B cell (primary cell): ENCODE data around the gene PHACTR1. TPM values are rescaled to one million over a fixed set of nuclear protein-coding genes. Genes with fewer than 3 reads are reported as not detected.

Source experiments
- ATAC-seq: fragments of 200-7000 bp; cut with Tn5 transposase; one replicate; pipeline ENCODE4 v1.10.0; 2021; ENCODE audit warnings: low read depth, mild to moderate bottlenecking, moderate number of reproducible peaks, moderate library complexity
- CTCF ChIA-PET: fragments of 350-600 bp; sonication (Branson Sonifier 250); formaldehyde crosslinking; loops from one replicate; lab custom pipeline; 2021; ENCODE audit warnings: antibody characterized with exemption, inconsistent platforms; lab: Charles Lee
- POLR2A ChIA-PET: fragments of 350-600 bp; sonication (Branson Sonifier 250); formaldehyde crosslinking; loops from one replicate; lab custom pipeline; 2021; ENCODE audit warnings: antibody characterized with exemption; lab: Charles Lee
- DNase-seq: peaks from one replicate; pipeline ENCODE4 v3.0.0; 2013
- H2AFZ ChIP-seq: 2 replicates; pipeline ENCODE4 v1.6.1; 2012; ENCODE audit warnings: mild to moderate bottlenecking, low read depth, low read length; ENCODE audit not compliant: insufficient read depth, poor library complexity, severe bottlenecking
- H3K27ac ChIP-seq, 2 donors: 1 replicate in 1 of 2; 2 replicates in 1 of 2; pipeline ENCODE4 v1.5.1; 2012 to 2013; ENCODE audit warnings: low read length in 2 of 2, mild to moderate bottlenecking in 2 of 2, moderate library complexity in 1 of 2
- H3K27me3 ChIP-seq, 4 experiments: fragments of 200-600 bp in 1 of 4; sonication (generic) in 1 of 4; replicated peaks in 1 of 4; 1 replicate in 2 of 4; 2 replicates in 2 of 4; pipeline versions ENCODE4 v1.6.1 to v1.7.0; 2013 to 2016; ENCODE audit warnings: low read length in 3 of 4, mild to moderate bottlenecking in 2 of 4, mixed read lengths in 1 of 4, moderate library complexity in 1 of 4; ENCODE audit not compliant: insufficient read depth in 4 of 4, control insufficient read depth in 3 of 4; ENCODE audit errors: control extremely low read depth in 1 of 4
- H3K36me3 ChIP-seq, 2 experiments: replicated peaks in 1 of 2; 1 replicate in 1 of 2; 2 replicates in 1 of 2; pipeline versions ENCODE4 v1.6.1 to v1.7.1; 2013; ENCODE audit warnings: low read length in 1 of 2; ENCODE audit not compliant: insufficient read depth in 2 of 2, control insufficient read depth in 1 of 2; ENCODE audit errors: control extremely low read depth in 1 of 2, extremely low read depth in 1 of 2
- H3K4me1 ChIP-seq, 2 donors: fragments of 200-600 bp in 1 of 2; sonication (generic) in 1 of 2; 1 replicate in 1 of 2; 2 replicates in 1 of 2; pipeline versions ENCODE4 v1.5.1 to v1.6.1; 2013 to 2017; ENCODE audit warnings: low read length in 2 of 2; ENCODE audit not compliant: control insufficient read depth in 2 of 2, insufficient read depth in 2 of 2
- H3K4me2 ChIP-seq: replicated peaks from 2 replicates; pipeline ENCODE3; 2012; ENCODE audit warnings: mild to moderate bottlenecking, low read depth, low read length; ENCODE audit not compliant: poor library complexity, severe bottlenecking
- H3K4me3 ChIP-seq, 5 experiments: fragments of 200-600 bp in 1 of 5; sonication (generic) in 1 of 5; 1 replicate in 3 of 5; 2 replicates in 2 of 5; pipeline versions ENCODE4 v1.5.1 to v1.7.0; 2011 to 2016; ENCODE audit warnings: low read length in 4 of 5, mild to moderate bottlenecking in 4 of 5, low read depth in 2 of 5, control low read depth in 1 of 5, moderate library complexity in 1 of 5; ENCODE audit not compliant: insufficient read depth in 1 of 5; ENCODE audit errors: control extremely low read depth in 1 of 5, extremely low read depth in 1 of 5
- H3K79me2 ChIP-seq: fragments of 200-600 bp; sonication (generic); one replicate; pipeline ENCODE4 v1.6.0; 2016; ENCODE audit warnings: low read length; ENCODE audit not compliant: control insufficient read depth, insufficient read depth
- H3K9ac ChIP-seq: fragments of 200-600 bp; sonication (generic); 2 replicates; pipeline ENCODE4 v1.6.1; 2017; ENCODE audit warnings: mild to moderate bottlenecking, low read length, moderate library complexity
- H3K9me3 ChIP-seq, 3 donors: one replicate each; pipeline versions ENCODE4 v1.6.1 to v1.7.1; 2013; ENCODE audit warnings: low read length in 2 of 3; ENCODE audit not compliant: control insufficient read depth in 2 of 3, insufficient read depth in 1 of 3; ENCODE audit errors: control extremely low read depth in 1 of 3
- H4K20me1 ChIP-seq: 2 replicates; pipeline ENCODE4 v1.6.0; 2012; ENCODE audit warnings: mild to moderate bottlenecking, low read length; ENCODE audit not compliant: insufficient read depth, control insufficient read depth, poor library complexity, severe bottlenecking
- H3K27ac Mint-ChIP-seq: one replicate; pipeline ENCODE4 v1.8.0; 2021; ENCODE audit warnings: mixed read lengths
- H3K27me3 Mint-ChIP-seq: one replicate; pipeline ENCODE4 v1.8.0; 2021; ENCODE audit warnings: mixed read lengths
- H3K4me1 Mint-ChIP-seq: one replicate; pipeline ENCODE4 v1.8.0; 2021; ENCODE audit warnings: mixed read lengths
- H3K4me3 Mint-ChIP-seq: one replicate; pipeline ENCODE4 v1.8.0; 2021; ENCODE audit warnings: mixed read lengths
- H3K9me3 Mint-ChIP-seq: one replicate; pipeline ENCODE4 v1.8.0; 2022; ENCODE audit warnings: mixed read lengths; ENCODE audit not compliant: insufficient read depth
- CTCF ChIP-seq: fragments of 200-600 bp; IDR thresholded peaks from one replicate; pipeline ENCODE4 v1.8.0; 2022; ENCODE audit warnings: antibody characterized with exemption, mild to moderate bottlenecking
- EZH2 ChIP-seq: IDR thresholded peaks from 2 replicates; pipeline ENCODE4 v1.6.1; 2012; ENCODE audit warnings: borderline replicate concordance, low read depth, mild to moderate bottlenecking, moderate library complexity, low read length; ENCODE audit not compliant: insufficient read depth, poor library complexity, severe bottlenecking
- WGBS: methylation state at CpG from one replicate; pipeline ENCODE4 v1.1.5; 2013; ENCODE audit warnings: missing lambda C conversion rate; ENCODE audit not compliant: insufficient coverage; 5-methylcytosine and 5-hydroxymethylcytosine counted together
- intact Hi-C: fragments of 100-400 bp; cut with micrococcal nuclease; formaldehyde crosslinking; loops from one replicate; pipeline ENCODE4 v1.10.0; 2022
- polyA plus RNA-seq: library from polyadenylated mRNA; depleted of rRNA; stranded (reverse); fragments of >200 nt; gene quantifications from 2 replicates; pipeline ENCODE4 v1.2.3, GENCODE V29; 2012
- total RNA-seq, 2 donors: library from RNA; stranded (reverse); fragments of 120-200 nt in 1 of 2; gene quantifications; 1 replicate in 1 of 2; 2 replicates in 1 of 2; pipeline versions ENCODE4 v1.2.3 to v1.2.4, GENCODE V29; 2013 to 2022

Gene PHACTR1
- total and polyA plus RNA-seq, 2 donors (not counting 1 experiment from before 2014, with no cell fraction given) = 30.2 to 129 TPM

- Histone ChIP-seq H3K27ac (no peak overlapping the region), H3K27me3 (no peaks in the 10 kb centered on the region), H3K9ac (no peak overlapping the region), H3K4me3 (no peak overlapping the region), H3K4me1 (peaks cover 0 to 7% of the 10 kb centered on the region in 2 donors), H3K79me2 (no peaks in the 10 kb centered on the region), H4K20me1 (no peaks in the 10 kb centered on the region), H3K36me3 (no peaks in the 10 kb centered on the region), H3K4me2 (no peak overlapping the region), H2AFZ (no peak overlapping the region), H3K9me3 (no peaks in the 10 kb centered on the region)
- no peak overlapping the region for H3K27ac Mint-ChIP-seq
- H3K27me3 Mint-ChIP-seq = no peaks in the 10 kb centered on the region
- no CpG with 5 or more reads among the region's 4 CpGs for whole genome bisulfite sequencing
- no peak overlapping the region for H3K4me3 Mint-ChIP-seq
- DNase-seq (no peak), ATAC-seq (no peak)
- H3K4me1 Mint-ChIP-seq = peaks cover 9% of the 10 kb centered on the region
- TF ChIP-seq CTCF (no peak), EZH2 (no peak)
- CTCF ChIA-PET = interaction anchor here (1.1 kb wide), 1 partner anchor 8 kb away, joined by 5 read pairs; no protein-coding TSS in a partner anchor
- no peaks in the 10 kb centered on the region for H3K9me3 Mint-ChIP-seq
- intact Hi-C loops = no loop called here
- POLR2A ChIA-PET = interaction anchor here (1.6 kb wide), 1 partner anchor 83 kb away, joined by 7 read pairs; no protein-coding TSS in a partner anchor
These were observed 486.6 kb downstream of the PHACTR1 start for GRCh38 chr6:13203145-13203544.

GRCh38 chr6:13205106-13205505, 488.5 kb downstream of the PHACTR1 start:
- intact Hi-C loops = no loop called here
- CTCF ChIA-PET = interaction anchor here (1.6 to 1.7 kb wide), 2 partner anchors 10 to 118 kb away, joined by 3 to 7 read pairs; no protein-coding TSS in a partner anchor
- Mint-ChIP-seq H3K4me1 (peaks cover 9% of the 10 kb centered on the region), H3K27ac (no peak overlapping the region), H3K27me3 (no peaks in the 10 kb centered on the region), H3K4me3 (no peak overlapping the region), H3K9me3 (no peaks in the 10 kb centered on the region)
- DNase-seq = no peak
- no peak for TF ChIP-seq CTCF
- no peak for TF ChIP-seq EZH2
- no peak overlapping the region for H3K4me2 ChIP-seq
- no peak overlapping the region for H3K27ac ChIP-seq
- no peak overlapping the region for H3K9ac ChIP-seq
- POLR2A ChIA-PET = no interaction called here
- H2AFZ ChIP-seq = no peak overlapping the region
- H4K20me1 ChIP-seq = no peaks in the 10 kb centered on the region
- ATAC-seq = no peak
- 92% methylated on average over 6 of the region's 6 CpGs for WGBS
- peaks cover 0 to 7% of the 10 kb centered on the region in 2 donors for H3K4me1 ChIP-seq
- no peaks in the 10 kb centered on the region for H3K79me2 ChIP-seq
- H3K4me3 ChIP-seq = no peak overlapping the region
- no peaks in the 10 kb centered on the region for H3K9me3 ChIP-seq
- no peaks in the 10 kb centered on the region for H3K36me3 ChIP-seq
- no peaks in the 10 kb centered on the region for H3K27me3 ChIP-seq
